Stimulated activated CD8-positive, alpha-beta memory T cell treated with anti-CD3 and anti-CD28 coated beads, Interleukin-7, amount 100 ng/mL, for 4 hours (primary cell): Measurements from ENCODE around the gene EIF2S3B.

ENCODE experiments used
- DNase-seq, 2 donors: peaks; one replicate each; pipeline ENCODE4 v3.0.0-alpha.2; 2020; ENCODE audit warnings: low read depth in 2 of 2

Gene EIF2S3B

DNA sequence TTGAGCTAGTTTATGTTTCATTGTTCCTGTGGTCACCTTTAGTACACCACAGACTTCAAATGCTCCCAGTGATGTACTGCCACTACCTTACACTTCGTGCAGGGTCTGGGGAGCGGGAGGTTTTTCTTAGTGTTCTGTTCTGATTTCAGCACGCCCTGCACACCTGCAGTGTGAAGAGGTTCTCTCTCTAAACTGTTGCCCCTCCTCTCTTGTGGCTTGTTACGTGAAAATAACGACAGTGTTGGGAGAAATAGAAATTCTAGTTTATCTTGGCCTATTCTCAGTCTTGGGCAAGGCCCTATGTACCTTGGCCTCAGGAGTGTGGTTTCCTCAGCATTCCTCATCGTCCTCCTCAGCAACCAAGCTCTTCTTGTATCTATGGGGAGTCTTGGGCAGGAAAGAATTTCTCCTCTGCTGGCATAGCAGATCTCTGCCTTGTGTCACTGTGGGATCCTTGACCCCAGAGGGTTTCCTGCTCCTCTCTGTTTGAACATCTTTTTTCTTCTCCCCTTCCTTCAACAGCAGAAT is 48.6 kb downstream of the EIF2S3B start:
- DNase-seq, result no peak

DNA sequence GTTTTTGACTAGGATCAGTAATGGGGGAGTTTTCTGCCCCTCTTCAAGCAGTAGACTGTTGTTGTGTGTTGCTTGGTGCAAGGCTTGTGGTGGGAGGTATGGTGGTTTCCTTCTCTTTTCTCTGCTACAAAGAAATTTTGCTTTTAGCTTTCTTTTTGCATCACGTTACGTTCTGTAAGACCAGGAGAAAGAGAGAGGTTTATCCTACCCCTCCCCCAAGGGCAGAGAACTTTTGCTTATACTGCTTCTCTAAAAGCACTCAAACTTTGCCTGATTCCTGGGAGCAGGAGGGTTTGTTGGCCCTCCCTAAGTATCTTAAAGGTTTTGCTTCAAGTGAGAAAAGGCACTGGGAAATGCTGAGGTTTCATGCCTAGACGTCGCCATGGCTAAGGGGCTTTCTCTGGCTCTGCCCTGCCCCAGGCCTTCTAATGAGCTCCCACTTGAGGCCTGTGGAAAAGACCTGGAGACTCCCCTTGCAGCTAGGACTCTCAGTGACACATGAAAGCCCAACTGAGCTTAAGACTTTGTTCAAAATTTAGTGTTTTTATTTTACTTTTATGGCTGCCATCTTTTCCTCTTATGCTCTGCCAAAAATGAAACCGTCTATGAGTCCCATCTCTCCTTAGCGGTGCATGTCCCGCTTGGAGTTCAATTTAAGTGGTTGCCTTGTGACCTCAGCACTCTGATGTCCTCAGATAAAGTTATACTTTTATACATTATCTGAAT is 49.2 kb downstream of the EIF2S3B start:
- DNase-seq, result no peak

DNA sequence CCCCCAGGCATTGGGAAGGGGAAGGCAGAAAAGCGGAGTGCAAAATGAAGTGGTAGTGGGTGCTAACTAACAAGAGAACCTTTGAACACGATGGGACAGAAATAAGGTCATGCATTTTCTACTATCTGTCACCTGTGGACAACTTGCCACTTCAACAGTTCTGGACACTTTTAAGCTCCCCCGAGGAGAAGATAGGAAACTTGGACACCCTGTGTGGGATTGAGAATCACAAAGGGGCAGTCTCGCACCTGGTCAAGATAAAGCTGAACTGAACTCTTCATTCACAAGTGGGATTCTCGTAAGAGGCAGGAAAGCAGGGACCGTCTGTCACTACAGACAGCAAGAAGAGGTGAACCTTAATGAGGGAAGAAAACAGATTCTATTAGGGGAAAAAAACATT is 51.6 kb downstream of the EIF2S3B start:
- no peak for DNase-seq

DNA sequence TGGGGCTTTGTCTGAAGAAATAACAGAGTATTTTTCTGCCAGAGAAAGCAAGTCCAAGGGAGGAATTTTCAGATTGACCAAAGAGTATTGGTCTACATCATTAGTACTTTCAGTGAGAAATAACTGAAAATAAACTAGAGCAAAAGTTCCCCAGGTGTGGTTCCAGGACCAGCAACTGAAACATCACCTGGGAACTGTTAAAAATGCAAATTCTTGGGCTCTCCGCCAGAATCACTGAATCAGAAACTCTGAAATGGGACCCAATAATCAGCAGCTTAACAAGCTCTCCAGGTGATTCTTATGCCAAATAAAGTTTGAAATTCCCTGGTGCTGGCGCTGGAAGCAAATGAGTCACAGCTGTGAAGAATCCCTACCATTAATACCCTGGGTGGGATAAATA is 52.1 kb downstream of the EIF2S3B start:
- DNase-seq, result no peak
